NCI-H69 (cell line): ENCODE measurements around the gene FRMD6.
"Not testable (repeated sequence)": the region's sequence is repeated elsewhere in the genome, so short reads cannot be mapped to it uniquely, and the experiment has no call there.

Source experiments
- DNase-seq: peaks from one replicate; lab custom pipeline; 2025; lab: John Stamatoyannopoulos, UW

Gene FRMD6

GRCh38 chr14:51630987-51631386, 20.7 kb upstream of the FRMD6 start:
- no peak for DNase-seq

GRCh38 chr14:51633298-51633697, 18.4 kb upstream of the FRMD6 start:
- not testable (repeated sequence) for DNase-seq

- DNase-seq = peak; percentile 51
Observed at GRCh38 chr14:51636109-51636508, 15.6 kb upstream of the FRMD6 start.

- DNase-seq = peak; percentile 20
Observed at GRCh38 chr14:51638071-51638944, 13.4 kb upstream of the FRMD6 start.

- no peak for DNase-seq
Observed at GRCh38 chr14:51639668-51640316, 11.9 kb upstream of the FRMD6 start.

- no peak for DNase-seq
Observed at GRCh38 chr14:51643140-51643539, 8.6 kb upstream of the FRMD6 start.

GRCh38 chr14:51644217-51644933, 7.3 kb upstream of the FRMD6 start:
- no peak for DNase-seq

GRCh38 chr14:51648296-51648695, 3.4 kb upstream of the FRMD6 start:
- DNase-seq = peak; percentile 19

- peak; percentile 86 for DNase-seq
Observed at GRCh38 chr14:51650716-51651387, 858 bp upstream of the FRMD6 start.

- DNase-seq = peak; percentile 86
Observed at GRCh38 chr14:51652168-51653078, 713 bp downstream of the FRMD6 start.

- DNase-seq = peak; percentile 82
Observed at GRCh38 chr14:51653079-51653774, 1.5 kb downstream of the FRMD6 start.

- peak; percentile 82 for DNase-seq
Observed at GRCh38 chr14:51653775-51654532, 2.2 kb downstream of the FRMD6 start.

- no peak for DNase-seq
Observed at GRCh38 chr14:51654533-51654845, 2.8 kb downstream of the FRMD6 start.

GRCh38 chr14:51657762-51658161, 6.1 kb downstream of the FRMD6 start:
- no peak for DNase-seq

- DNase-seq = no peak
Observed at GRCh38 chr14:51658441-51659173, 6.9 kb downstream of the FRMD6 start.

- no peak for DNase-seq
Observed at GRCh38 chr14:51660741-51661140, 9.0 kb downstream of the FRMD6 start.

- no peak for DNase-seq
Observed at GRCh38 chr14:51661504-51661903, 9.8 kb downstream of the FRMD6 start.

- DNase-seq = no peak
Observed at GRCh38 chr14:51663783-51664326, 12.1 kb downstream of the FRMD6 start.

- no peak for DNase-seq
Observed at GRCh38 chr14:51666070-51666469, 14.4 kb downstream of the FRMD6 start.
